ENCODE data around the gene SIX4. TPM values are rescaled to one million over a fixed set of nuclear protein-coding genes. Genes with fewer than 3 reads are reported as not detected.
"Not testable (repeated sequence)": the region's sequence is repeated elsewhere in the genome, so short reads cannot be mapped to it uniquely, and the experiment has no call there.

SIX4 gene
- total RNA-seq, 1 experiment from 2014 or later: 13.6 TPM

DNA sequence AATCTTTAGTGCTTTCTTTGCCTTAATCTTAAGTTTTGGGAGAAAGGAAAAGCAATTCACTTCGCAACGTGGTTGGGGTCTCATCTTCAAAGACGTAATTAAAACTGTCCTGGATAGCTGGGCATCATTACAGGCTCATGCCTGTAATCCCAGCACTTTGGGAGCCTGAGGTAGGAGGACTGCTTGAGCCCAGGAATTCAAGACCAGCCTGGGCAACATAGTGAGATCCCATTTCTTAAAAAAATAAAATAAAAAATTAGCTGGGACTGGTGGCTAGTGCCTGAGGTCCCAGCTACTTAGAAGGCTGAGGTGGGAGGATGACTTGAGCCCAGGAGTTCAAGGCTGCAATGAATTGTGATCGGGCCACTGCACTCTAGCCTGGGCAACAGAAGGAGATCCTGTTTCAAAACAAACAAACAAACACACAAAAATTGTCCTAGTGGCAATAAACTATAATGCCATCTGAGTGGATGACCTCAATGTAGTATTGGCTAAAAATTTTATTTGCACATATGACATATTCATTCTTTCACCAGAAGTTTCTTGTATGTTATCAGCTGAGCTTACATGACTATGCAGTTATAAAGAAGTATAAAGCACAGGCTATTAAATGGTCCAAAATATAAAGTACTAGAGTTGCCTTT is 8.8 kb upstream of the SIX4 start:
- Histone ChIP-seq H3K4me1 (ENCODE audit: insufficient read depth, low read length, poor library complexity, severe bottlenecking) (peaks cover 5% of the 10 kb centered on the region), H3K36me3 (ENCODE audit: insufficient read depth, low read length, poor library complexity, severe bottlenecking) (no peaks in the 10 kb centered on the region), H3K27me3 (replicated peaks; ENCODE audit: insufficient read depth, low read depth, low read length, poor library complexity) (no peaks in the 10 kb centered on the region), H3K4me3 (ENCODE audit: low read depth, low read length, poor library complexity, severe bottlenecking) (no peak overlapping the region), H3K9me3 (ENCODE audit: low read depth, low read length, poor library complexity, severe bottlenecking) (no peaks in the 10 kb centered on the region), H3K27ac (ENCODE audit: low read depth, low read length, poor library complexity, severe bottlenecking) (no peak overlapping the region)
- POLR2A ChIA-PET (ENCODE audit: low non-redundant PET): no interaction called here
- TF ChIP-seq, protein P1, sequence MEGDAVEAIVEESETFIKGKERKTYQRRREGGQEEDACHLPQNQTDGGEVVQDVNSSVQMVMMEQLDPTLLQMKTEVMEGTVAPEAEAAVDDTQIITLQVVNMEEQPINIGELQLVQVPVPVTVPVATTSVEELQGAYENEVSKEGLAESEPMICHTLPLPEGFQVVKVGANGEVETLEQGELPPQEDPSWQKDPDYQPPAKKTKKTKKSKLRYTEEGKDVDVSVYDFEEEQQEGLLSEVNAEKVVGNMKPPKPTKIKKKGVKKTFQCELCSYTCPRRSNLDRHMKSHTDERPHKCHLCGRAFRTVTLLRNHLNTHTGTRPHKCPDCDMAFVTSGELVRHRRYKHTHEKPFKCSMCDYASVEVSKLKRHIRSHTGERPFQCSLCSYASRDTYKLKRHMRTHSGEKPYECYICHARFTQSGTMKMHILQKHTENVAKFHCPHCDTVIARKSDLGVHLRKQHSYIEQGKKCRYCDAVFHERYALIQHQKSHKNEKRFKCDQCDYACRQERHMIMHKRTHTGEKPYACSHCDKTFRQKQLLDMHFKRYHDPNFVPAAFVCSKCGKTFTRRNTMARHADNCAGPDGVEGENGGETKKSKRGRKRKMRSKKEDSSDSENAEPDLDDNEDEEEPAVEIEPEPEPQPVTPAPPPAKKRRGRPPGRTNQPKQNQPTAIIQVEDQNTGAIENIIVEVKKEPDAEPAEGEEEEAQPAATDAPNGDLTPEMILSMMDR (conservative IDR thresholded peaks at IDR 0.05; ENCODE audit: low read depth, low read length): no peak
- no peak for TF ChIP-seq EZH2 (IDR thresholded peaks at IDR 0.05; ENCODE audit: borderline replicate concordance, low read depth, low read length, poor library complexity, severe bottlenecking)
- intact Hi-C loops (cut with micrococcal nuclease; ENCODE audit: unreplicated experiment): no loop called here
- DNase-seq (ENCODE audit: low spot score): no peak
- BruUV-seq (replicated peaks): no TSS peak
- CTCF ChIA-PET: no interaction called here

DNA sequence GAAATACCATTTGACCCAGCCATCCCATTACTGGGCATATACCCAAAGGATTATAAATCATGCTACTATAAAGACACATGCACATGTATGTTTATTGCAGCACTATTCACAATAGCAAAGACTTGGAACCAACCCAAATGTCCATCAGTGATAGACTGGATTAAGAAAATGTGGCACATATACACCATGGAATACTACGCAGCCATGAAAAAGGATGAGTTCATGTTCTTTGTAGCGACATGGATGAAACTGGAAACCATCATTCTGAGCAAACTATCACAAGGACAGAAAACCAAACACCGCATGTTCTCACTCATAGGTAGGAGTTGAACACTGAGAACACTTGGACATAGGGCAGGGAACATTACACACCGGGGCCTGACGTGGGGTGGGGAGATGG is 7.1 kb upstream of the SIX4 start:
- H3K27me3 ChIP-seq (replicated peaks; ENCODE audit: insufficient read depth, low read depth, low read length, poor library complexity); H3K9me3 ChIP-seq (ENCODE audit: low read depth, low read length, poor library complexity, severe bottlenecking); H3K4me3 ChIP-seq (ENCODE audit: low read depth, low read length, poor library complexity, severe bottlenecking); intact Hi-C loops (cut with micrococcal nuclease; ENCODE audit: unreplicated experiment); BruUV-seq (replicated peaks); POLR2A ChIA-PET (ENCODE audit: low non-redundant PET); H3K4me1 ChIP-seq (ENCODE audit: insufficient read depth, low read length, poor library complexity, severe bottlenecking); DNase-seq (ENCODE audit: low spot score); CTCF ChIA-PET; H3K36me3 ChIP-seq (ENCODE audit: insufficient read depth, low read length, poor library complexity, severe bottlenecking); H3K27ac ChIP-seq (ENCODE audit: low read depth, low read length, poor library complexity, severe bottlenecking): not testable (repeated sequence)

DNA sequence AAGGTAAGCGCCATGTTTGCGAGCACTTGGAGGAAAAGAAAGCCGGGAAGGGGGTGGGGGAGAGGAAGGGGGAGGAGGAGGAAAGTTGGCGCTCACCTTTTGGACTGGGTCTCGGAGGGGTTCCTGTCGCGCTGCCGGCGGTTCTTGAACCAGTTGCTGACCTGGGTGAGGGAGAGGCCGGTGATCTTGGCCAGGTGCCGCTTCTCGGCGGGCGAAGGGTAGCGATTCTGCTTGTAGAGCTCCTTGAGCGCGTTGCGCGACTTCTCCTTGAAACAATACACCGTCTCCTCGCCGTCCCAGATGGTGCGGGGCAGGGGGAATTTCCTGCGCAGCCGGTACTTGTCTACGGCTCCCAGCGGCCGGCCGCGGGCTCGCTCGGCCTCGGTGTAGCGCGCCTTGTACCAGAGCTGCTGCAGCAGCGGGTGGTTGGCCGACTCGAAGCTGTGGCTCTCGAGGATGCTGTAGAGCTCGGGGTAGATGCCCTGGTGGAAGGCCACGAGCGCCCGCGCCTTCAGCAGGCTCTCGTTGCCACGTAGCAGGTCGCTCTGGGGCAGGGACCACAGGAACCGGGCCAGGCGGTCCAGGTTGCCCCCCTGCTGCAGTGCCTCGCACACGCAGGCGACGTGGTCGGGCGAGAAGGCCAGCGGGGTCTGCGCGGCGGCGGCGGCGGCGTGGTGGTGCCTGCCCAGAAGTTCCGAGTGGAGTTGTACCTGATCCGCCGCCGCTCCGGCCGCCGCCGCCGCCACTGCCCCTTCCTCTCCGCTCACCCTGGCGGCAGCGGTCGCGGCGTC is 840 bp downstream of the SIX4 start:
- Histone ChIP-seq H3K4me3 (ENCODE audit: low read depth, low read length, poor library complexity, severe bottlenecking) (peak overlapping the region; percentile 84), H3K27ac (ENCODE audit: low read depth, low read length, poor library complexity, severe bottlenecking) (peak overlapping the region; percentile 79), H3K27me3 (replicated peaks; ENCODE audit: insufficient read depth, low read depth, low read length, poor library complexity) (no peaks in the 10 kb centered on the region), H3K9me3 (ENCODE audit: low read depth, low read length, poor library complexity, severe bottlenecking) (no peaks in the 10 kb centered on the region), H3K4me1 (ENCODE audit: insufficient read depth, low read length, poor library complexity, severe bottlenecking) (peaks cover 9% of the 10 kb centered on the region), H3K36me3 (ENCODE audit: insufficient read depth, low read length, poor library complexity, severe bottlenecking) (peaks cover 16% of the 10 kb centered on the region)
- no TSS peak for BruUV-seq (replicated peaks)
- peak; percentile 64 for DNase-seq (ENCODE audit: low spot score)
- TF ChIP-seq EZH2 (IDR thresholded peaks at IDR 0.05; ENCODE audit: borderline replicate concordance, low read depth, low read length, poor library complexity, severe bottlenecking): no peak
- TF ChIP-seq, protein P1 (conservative IDR thresholded peaks at IDR 0.05; ENCODE audit: low read depth, low read length): 0 out of 2 replicates have a peak, but pooled peaks have one; percentile 9
- ChIA-PET CTCF (no interaction called here), POLR2A (ENCODE audit: low non-redundant PET) (no interaction called here)
- intact Hi-C loops (cut with micrococcal nuclease; ENCODE audit: unreplicated experiment): loop anchor here (2.0 to 5.0 kb wide), 3 partner anchors 75 to 529 kb away; partner anchors contain the start of gene SIX1

Measured in A673 (cell line).